GM21526 (cell line): ENCODE results near the gene PTGIS.

ENCODE experiments used
- ATAC-seq: cut with Tn5 transposase; IDR thresholded peaks from one replicate; pipeline ENCODE4 v1.9.1; 2021; ENCODE audit warnings: moderate library complexity; ENCODE audit not compliant: unreplicated experiment, low FRiP score

Gene PTGIS

GRCh38 chr20:49477200-49477599 lies 90.7 kb downstream of the PTGIS start:
- no peak for ATAC-seq

- no peak for ATAC-seq
These were observed 92.0 kb downstream of the PTGIS start for GRCh38 chr20:49476016-49476355.

- ATAC-seq = no peak
These were observed 92.5 kb downstream of the PTGIS start for GRCh38 chr20:49475292-49476015.

GRCh38 chr20:49471397-49471796 lies 96.5 kb downstream of the PTGIS start:
- ATAC-seq = no peak

- ATAC-seq = no peak
These were observed 97.0 kb downstream of the PTGIS start for GRCh38 chr20:49470922-49471321.

GRCh38 chr20:49469060-49469459 lies 98.9 kb downstream of the PTGIS start:
- no peak for ATAC-seq

GRCh38 chr20:49468412-49468811 lies 99.5 kb downstream of the PTGIS start:
- ATAC-seq = no peak

GRCh38 chr20:49466114-49466912 lies 101.6 kb downstream of the PTGIS start:
- no peak for ATAC-seq

- no peak for ATAC-seq
These were observed 103.4 kb downstream of the PTGIS start for GRCh38 chr20:49464556-49464955.

- ATAC-seq = no peak
These were observed 105.3 kb downstream of the PTGIS start for GRCh38 chr20:49462626-49463025.

GRCh38 chr20:49461894-49462620 lies 105.9 kb downstream of the PTGIS start:
- no peak for ATAC-seq

GRCh38 chr20:49460916-49461315 lies 107.0 kb downstream of the PTGIS start:
- ATAC-seq = no peak

GRCh38 chr20:49460131-49460530 lies 107.8 kb downstream of the PTGIS start:
- ATAC-seq = no peak

- no peak for ATAC-seq
These were observed 108.3 kb downstream of the PTGIS start for GRCh38 chr20:49459684-49460083.

- ATAC-seq = no peak
These were observed 110.5 kb downstream of the PTGIS start for GRCh38 chr20:49457444-49457843.

- ATAC-seq = no peak
These were observed 111.3 kb downstream of the PTGIS start for GRCh38 chr20:49456646-49457045.

- no peak for ATAC-seq
These were observed 112.2 kb downstream of the PTGIS start for GRCh38 chr20:49455691-49456090.
